Activated CD8-positive, alpha-beta memory T cell treated with anti-CD3 and anti-CD28 coated beads, Interleukin-2, amount 50 U/mL, for 1 hour (primary cell): ENCODE measurements around the gene MYT1.

ENCODE experiments used
- DNase-seq: peaks from one replicate; pipeline ENCODE4 v3.0.0-alpha.2; 2020; ENCODE audit errors: extremely low read depth

Gene MYT1

GRCh38 chr20:64214113-64214512 is 49.9 kb downstream of the MYT1 start:
- no peak for DNase-seq

DNA sequence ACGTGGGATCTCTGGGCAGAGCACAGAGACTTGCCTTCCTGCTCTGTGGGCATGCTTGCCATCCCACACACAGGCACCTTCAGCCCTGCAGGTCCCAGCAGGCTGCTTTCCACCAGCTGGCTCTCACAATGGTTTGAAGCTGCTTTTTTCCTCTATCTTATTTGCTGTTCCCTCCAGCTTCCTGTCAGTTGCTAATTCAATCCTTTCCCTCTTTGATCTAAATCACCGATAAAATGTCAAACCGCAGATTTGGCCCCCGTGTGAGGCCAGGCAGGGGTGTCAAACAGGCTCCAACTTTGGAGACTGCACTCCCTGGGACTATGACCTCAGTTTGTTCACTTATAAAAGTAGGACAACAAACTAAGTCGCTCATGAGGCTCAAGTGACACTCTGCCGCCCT is 50.7 kb downstream of the MYT1 start:
- DNase-seq = no peak

- DNase-seq = no peak
Observed at GRCh38 chr20:64216036-64216435, 51.8 kb downstream of the MYT1 start.

- no peak for DNase-seq
Observed at GRCh38 chr20:64216910-64217309, 52.7 kb downstream of the MYT1 start.

GRCh38 chr20:64217539-64218221 is 53.4 kb downstream of the MYT1 start:
- DNase-seq = no peak

DNA sequence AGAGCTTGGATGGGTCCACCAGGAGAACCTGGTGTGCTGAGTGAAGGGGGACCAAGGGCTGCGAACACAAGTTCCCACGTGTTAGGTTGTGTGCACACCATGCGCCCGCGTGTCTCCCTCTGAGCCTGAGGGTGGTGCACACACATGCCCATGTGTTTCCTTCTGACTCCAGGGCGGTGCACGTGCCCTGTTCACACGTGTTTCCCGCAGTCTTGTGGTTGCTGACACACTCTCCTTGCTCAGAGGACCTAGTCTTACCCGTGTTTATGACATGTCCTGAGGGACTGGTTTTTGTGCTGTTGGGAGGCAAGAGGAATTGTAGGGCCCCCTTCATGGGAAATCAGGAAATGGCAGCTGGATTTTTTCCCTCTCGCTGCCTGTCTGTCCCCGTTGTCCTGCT is 55.0 kb downstream of the MYT1 start:
- no peak for DNase-seq

DNA sequence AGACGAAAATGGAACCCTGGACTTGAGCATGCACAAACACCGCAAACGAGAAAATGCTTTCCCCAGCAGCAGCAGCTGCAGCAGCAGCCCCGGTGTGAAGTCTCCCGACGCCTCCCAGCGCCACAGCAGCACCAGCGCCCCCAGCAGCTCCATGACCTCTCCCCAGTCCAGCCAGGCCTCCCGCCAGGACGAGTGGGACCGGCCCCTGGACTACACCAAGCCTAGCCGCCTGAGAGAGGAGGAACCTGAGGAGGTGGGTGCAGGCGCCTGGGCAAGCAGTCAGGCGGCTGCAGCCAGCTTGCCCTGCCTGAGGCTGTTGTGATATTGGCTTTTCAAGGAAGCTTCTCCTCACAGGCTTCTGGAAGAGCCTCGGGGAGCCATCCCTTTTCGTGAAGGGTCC is 55.5 kb downstream of the MYT1 start:
- no peak for DNase-seq

DNA sequence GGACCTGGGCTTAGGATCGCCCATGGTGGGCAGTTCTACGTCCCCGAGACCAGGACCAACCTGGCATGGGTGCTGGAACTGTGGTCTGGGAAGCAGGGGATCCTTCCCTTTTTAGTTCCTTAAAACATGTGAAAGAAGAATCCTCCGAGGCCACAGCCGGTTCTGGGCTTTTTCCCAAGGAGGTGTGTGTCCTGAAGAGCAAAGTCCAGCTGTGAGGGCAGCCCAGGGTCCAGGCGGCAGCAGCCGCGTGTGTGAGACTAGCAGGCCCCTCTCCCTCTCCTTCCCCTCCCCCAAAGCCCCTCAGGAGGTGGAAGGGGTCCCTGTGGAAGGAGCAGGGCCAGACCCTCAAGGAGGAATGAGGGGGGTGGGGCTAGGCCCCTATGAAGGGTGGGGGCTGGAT is 56.2 kb downstream of the MYT1 start:
- no peak for DNase-seq

- DNase-seq = no peak
Observed at GRCh38 chr20:64220891-64221527, 56.8 kb downstream of the MYT1 start.

DNA sequence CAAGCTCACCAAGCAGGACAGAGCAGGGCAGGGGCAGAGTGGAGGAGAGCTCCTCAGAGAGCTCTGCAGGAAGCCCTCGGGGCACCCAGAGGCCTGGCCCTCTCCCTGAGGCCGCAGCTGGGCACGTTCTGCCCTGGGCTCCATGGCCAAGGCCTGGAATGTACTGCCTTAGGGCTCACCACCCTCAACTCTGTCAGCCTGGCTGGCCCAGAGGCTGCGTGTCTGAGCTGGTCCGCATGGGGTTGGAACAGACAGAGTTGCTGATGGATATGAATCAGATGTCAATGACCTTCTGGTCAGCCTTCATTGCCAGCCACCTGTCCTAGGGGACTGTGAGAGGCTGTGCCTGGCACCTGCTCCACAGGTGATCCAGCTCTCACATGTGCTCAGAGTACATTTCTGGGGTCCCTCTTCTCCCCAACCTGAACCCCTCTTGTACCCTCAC is 58.1 kb downstream of the MYT1 start:
- DNase-seq = no peak

- DNase-seq = no peak
Observed at GRCh38 chr20:64222851-64223525, 58.7 kb downstream of the MYT1 start.

DNA sequence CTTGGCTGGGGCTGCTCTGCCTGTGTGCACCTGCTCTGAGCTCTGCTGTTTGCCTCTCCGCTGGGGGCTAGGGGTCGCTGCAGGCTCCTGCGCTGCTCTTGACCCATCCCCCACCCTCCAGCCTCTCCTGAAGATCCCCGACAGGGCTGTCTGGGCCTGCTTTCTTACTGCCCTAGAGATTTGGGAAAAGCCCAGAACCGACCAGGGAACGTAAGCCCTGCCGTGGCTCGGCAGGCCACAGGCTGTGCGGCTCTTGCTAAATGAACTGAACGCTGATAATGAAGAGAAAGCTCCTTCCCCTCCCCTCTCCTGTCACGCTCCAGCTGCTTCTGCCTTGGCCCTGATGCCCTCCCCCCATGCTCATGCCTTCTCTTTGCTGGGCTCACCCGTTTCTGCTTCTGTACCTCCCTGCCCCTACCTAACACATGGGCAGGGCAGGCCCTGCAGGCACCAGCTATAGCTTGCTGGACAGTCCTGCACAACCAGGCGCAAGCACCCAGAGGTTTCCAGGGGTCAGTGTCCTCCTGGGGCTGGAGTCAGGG is 59.3 kb downstream of the MYT1 start:
- DNase-seq = no peak

GRCh38 chr20:64224351-64225170 is 60.3 kb downstream of the MYT1 start:
- no peak for DNase-seq

GRCh38 chr20:64225171-64225595 is 60.9 kb downstream of the MYT1 start:
- DNase-seq = no peak

GRCh38 chr20:64225828-64226598 is 61.8 kb downstream of the MYT1 start:
- no peak for DNase-seq

GRCh38 chr20:64226686-64227580 is 62.7 kb downstream of the MYT1 start:
- DNase-seq = no peak

DNA sequence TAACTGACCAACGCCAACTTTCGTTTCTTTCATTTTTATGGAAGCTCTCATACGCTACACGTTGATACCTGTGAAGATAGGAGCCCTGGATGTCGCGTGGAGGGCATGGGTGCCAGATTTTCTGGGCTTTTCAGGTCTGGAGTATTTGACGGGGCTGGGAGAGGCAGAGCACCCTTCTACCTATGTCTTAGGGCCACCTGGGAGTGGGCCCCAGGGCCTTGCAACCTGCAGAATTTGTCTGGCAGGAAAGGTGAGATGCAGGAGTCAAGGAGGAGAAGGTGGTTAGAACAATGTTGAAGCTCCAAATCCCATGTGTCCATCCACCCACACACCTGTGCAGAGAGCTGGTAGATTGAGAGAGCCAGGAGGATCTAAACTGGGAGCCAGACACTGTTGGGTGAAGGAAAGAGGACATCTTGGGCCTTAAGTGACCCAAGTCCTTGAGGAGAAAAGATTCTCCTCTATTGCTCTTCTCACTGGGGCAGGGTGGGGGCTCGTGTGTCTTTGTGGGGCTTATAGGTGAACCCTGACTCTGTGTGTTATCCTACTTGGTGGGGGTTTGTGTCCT is 63.9 kb downstream of the MYT1 start:
- no peak for DNase-seq

- no peak for DNase-seq
Observed at GRCh38 chr20:64228751-64229506, 64.7 kb downstream of the MYT1 start.

DNA sequence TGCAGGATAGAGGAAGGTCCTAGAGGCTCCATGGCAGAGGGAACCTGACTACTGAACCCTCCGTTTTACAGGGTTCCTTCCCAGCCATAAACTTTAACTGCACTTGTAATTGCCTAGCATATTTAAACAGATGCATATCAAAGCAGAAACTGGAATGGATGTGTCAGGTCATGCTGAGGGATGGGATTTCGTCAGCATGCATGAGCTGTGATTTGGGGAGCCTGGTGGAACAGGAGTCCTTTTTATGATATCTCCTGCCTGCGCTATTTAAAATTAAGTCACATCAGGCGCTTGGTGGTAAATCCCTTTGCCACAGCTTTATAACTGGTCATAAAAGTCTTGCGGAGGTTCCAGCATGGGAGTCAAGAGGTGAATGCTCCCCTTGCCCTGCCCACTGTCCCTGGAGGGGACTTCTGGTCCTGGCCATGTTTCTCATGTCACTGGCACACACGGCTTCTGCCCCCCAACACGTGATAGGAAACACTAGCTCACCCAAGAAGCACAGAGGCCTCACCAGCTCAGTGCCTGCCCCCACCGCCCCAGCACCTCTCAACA is 65.3 kb downstream of the MYT1 start:
- no peak for DNase-seq
